Prostate gland (tissue), 2 donors: ENCODE data around the gene PTPRD. TPM values are rescaled to one million over a fixed set of nuclear protein-coding genes. Genes with fewer than 3 reads are reported as not detected.

ENCODE experiments used
- DNase-seq: peaks from one replicate; pipeline ENCODE4 v3.0.0-alpha.2; 2019; ENCODE audit warnings: low spot score
- H3K27ac ChIP-seq, 2 donors: fragments of 200-600 bp; sonication (generic); 2 replicates each; pipeline ENCODE4 v1.5.1; 2017 to 2019
- H3K27me3 ChIP-seq: fragments of 200-600 bp; sonication (generic); replicated peaks from 2 replicates; pipeline ENCODE4 v1.5.1; 2019; ENCODE audit not compliant: insufficient read depth
- H3K36me3 ChIP-seq, 2 donors: fragments of 200-600 bp; sonication (generic); 1 replicate in 1 of 2; 2 replicates in 1 of 2; pipeline versions ENCODE4 v1.5.1 to v1.8.1; 2017 to 2019
- H3K4me1 ChIP-seq: fragments of 200-600 bp; sonication (generic); replicated peaks from 2 replicates; pipeline ENCODE4 v1.5.1; 2019
- H3K4me3 ChIP-seq, 2 donors: fragments of 200-600 bp; sonication (generic); 2 replicates each; pipeline ENCODE4 v1.5.1; 2017 to 2019
- H3K9me3 ChIP-seq: fragments of 200-600 bp; sonication (generic); 2 replicates; pipeline ENCODE4 v1.5.1; 2017
- POLR2A ChIP-seq: fragments of 450-650 bp; IDR thresholded peaks from one replicate; pipeline ENCODE4 v1.6.1; 2016; ENCODE audit warnings: antibody characterized with exemption, mild to moderate bottlenecking
- POLR2AphosphoS5 ChIP-seq: sonication (generic); formaldehyde crosslinking; IDR thresholded peaks from one replicate; pipeline ENCODE4 v1.6.1; 2017; ENCODE audit warnings: antibody characterized with exemption
- WGBS: methylation state at CpG from one replicate; pipeline ENCODE4 v1.1.5; 2018; 5-methylcytosine and 5-hydroxymethylcytosine counted together
- intact Hi-C: fragments of 100-400 bp; cut with DNase I; formaldehyde crosslinking; loops from one replicate; pipeline ENCODE4 v1.14.2; 2022
- total RNA-seq, 2 donors: library from RNA; depleted of rRNA; stranded (reverse); fragments of >200 nt; gene quantifications; one replicate each; pipeline ENCODE4 v1.1.0, GENCODE V29; 2016
- TF ChIP-seq, protein P1 (sequence below), 4 experiments: fragments of 200-600 bp in 2 of 4; fragments of 450-650 bp in 2 of 4; sonication (generic) in 2 of 4; IDR thresholded peaks; 1 replicate in 3 of 4; 2 replicates in 1 of 4; pipeline ENCODE4 v1.5.1; 2016 to 2019; ENCODE audit warnings: antibody characterized with exemption in 4 of 4, mild to moderate bottlenecking in 2 of 4, moderate library complexity in 2 of 4

Gene PTPRD
- total RNA-seq, 2 donors from 2014 or later: 5.8 to 23.1 TPM

DNA sequence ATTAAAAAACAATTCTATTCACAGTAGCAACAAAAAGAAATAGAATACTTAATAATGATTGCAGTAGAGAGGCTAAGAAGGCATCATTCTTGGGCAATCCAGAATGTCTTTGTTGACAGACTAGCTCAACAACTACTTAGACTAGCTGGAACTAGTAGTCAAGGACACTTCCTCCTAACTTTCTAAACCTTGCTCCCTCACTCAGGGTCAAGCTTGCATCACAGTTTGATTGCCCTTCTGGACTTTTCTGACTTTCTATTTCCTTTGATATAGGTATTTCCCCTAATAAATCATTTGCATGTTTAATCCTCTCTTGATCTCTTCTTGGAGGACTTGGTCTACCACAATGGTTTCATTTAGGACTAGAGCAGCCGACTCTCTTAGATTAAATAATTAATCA lies 1107.9 kb downstream of the PTPRD start:
- Histone ChIP-seq H3K4me3 (no peak overlapping the region), H3K9me3 (no peaks in the 10 kb centered on the region), H3K27me3 (no peaks in the 10 kb centered on the region), H3K36me3 (no peaks in the 10 kb centered on the region), H3K27ac (no peak overlapping the region), H3K4me1 (no peaks in the 10 kb centered on the region)
- 91% methylated on average over 1 of the region's 1 CpG for WGBS
- TF ChIP-seq POLR2AphosphoS5 (no peak), POLR2A (no peak)
- TF ChIP-seq, protein P1, sequence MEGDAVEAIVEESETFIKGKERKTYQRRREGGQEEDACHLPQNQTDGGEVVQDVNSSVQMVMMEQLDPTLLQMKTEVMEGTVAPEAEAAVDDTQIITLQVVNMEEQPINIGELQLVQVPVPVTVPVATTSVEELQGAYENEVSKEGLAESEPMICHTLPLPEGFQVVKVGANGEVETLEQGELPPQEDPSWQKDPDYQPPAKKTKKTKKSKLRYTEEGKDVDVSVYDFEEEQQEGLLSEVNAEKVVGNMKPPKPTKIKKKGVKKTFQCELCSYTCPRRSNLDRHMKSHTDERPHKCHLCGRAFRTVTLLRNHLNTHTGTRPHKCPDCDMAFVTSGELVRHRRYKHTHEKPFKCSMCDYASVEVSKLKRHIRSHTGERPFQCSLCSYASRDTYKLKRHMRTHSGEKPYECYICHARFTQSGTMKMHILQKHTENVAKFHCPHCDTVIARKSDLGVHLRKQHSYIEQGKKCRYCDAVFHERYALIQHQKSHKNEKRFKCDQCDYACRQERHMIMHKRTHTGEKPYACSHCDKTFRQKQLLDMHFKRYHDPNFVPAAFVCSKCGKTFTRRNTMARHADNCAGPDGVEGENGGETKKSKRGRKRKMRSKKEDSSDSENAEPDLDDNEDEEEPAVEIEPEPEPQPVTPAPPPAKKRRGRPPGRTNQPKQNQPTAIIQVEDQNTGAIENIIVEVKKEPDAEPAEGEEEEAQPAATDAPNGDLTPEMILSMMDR (IDR thresholded peaks at IDR 0.05): no peak
- intact Hi-C loops: no loop called here
- no peak for DNase-seq

DNA sequence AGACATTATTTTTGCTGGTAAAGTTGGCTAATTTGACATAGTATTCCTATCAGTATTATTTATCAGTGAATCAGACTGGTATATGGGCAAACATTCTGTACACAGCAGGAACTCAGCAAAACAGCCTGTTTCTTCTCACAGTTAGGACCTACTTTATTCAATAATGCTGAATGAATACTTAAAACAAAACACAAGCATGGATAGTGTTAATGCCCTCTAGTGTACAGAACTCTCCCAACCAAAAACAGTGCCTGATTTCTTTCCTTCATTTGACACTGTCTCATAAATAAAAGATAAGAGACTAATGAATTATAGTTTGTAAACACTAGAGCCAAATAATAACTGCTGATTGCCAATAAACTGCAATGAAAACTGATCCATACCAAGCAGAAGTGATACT lies 1113.3 kb downstream of the PTPRD start:
- DNase-seq: no peak
- Histone ChIP-seq H3K27ac (no peak overlapping the region), H3K27me3 (no peaks in the 10 kb centered on the region), H3K4me1 (no peaks in the 10 kb centered on the region), H3K36me3 (no peaks in the 10 kb centered on the region), H3K4me3 (no peak overlapping the region), H3K9me3 (no peaks in the 10 kb centered on the region)
- intact Hi-C loops: no loop called here
- TF ChIP-seq, protein P1 (IDR thresholded peaks at IDR 0.05): no peak
- TF ChIP-seq POLR2AphosphoS5 (no peak), POLR2A (no peak)

DNA sequence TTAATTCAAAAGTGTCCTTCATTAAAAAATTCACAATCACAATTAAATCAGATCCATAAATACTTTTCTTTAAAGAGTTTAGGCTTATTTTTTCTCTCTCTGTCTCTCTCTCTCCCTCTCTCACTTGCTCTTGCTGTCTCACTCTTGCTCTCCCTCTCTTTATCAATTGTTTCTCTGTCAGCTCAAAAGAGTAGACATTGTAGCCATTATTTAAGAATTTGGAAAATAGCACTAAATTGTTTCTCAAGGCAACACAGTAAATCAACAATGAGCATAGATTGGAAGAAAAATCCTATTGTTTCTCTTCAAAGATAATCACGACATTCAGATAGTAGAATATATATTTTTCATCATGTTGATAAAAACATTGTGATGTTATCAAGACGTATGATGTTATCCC lies 1114.0 kb downstream of the PTPRD start:
- no peaks in the 10 kb centered on the region for H3K4me1 ChIP-seq
- H3K4me3 ChIP-seq: no peak overlapping the region
- H3K36me3 ChIP-seq: no peaks in the 10 kb centered on the region
- 65% methylated on average over 2 of the region's 2 CpGs for WGBS
- H3K9me3 ChIP-seq: no peaks in the 10 kb centered on the region
- no peak overlapping the region for H3K27ac ChIP-seq
- intact Hi-C loops: no loop called here
- no peak for DNase-seq
- TF ChIP-seq, protein P1 (IDR thresholded peaks at IDR 0.05): no peak
- no peak for TF ChIP-seq POLR2AphosphoS5
- no peak for TF ChIP-seq POLR2A
- no peaks in the 10 kb centered on the region for H3K27me3 ChIP-seq

DNA sequence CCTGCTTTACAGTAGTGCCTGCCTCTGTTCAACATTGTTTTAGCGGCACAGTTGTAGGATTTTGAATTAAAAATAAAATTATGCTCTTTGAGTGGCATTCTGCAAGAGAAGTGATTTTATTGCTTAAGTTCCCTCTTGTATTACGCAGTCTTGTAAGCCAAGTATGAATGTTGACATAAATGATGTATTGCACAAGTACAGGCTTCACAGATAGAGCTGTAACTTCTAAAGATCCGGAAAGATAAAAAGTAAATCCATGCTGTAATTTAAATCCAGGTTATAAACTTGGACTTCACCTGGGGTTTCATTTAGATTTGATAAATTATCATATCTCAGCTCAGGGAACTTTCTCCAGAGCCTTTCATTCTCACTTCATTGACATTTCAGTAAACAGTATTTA lies 1114.7 kb downstream of the PTPRD start:
- WGBS: 36% methylated on average over 3 of the region's 3 CpGs
- no peaks in the 10 kb centered on the region for H3K27me3 ChIP-seq
- TF ChIP-seq, protein P1 (IDR thresholded peaks at IDR 0.05): no peak
- no peak for TF ChIP-seq POLR2A
- TF ChIP-seq POLR2AphosphoS5: no peak
- no peaks in the 10 kb centered on the region for H3K4me1 ChIP-seq
- H3K27ac ChIP-seq: no peak overlapping the region
- no peaks in the 10 kb centered on the region for H3K36me3 ChIP-seq
- intact Hi-C loops: no loop called here
- no peaks in the 10 kb centered on the region for H3K9me3 ChIP-seq
- no peak overlapping the region for H3K4me3 ChIP-seq
- no peak for DNase-seq

DNA sequence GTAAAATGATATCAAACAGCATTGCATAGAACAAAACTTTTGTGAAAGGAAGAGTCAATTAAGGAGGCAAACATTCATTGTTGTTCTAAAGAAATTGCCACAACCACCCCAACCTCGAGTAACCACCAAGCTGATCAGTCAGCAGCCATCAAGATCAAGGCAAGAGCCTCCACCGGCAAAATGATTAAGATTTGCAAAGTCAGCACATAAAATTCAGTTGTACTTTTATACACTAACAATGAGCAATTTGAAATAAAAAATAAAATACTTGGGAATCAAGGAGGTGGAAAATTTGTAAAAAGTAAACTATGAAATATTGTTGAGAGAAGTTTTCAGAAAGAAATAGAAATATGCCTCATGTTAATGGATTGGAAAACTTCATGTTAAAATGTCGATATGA lies 1118.5 kb downstream of the PTPRD start:
- Histone ChIP-seq H3K27ac (no peak overlapping the region), H3K4me1 (no peaks in the 10 kb centered on the region), H3K27me3 (no peaks in the 10 kb centered on the region), H3K4me3 (no peak overlapping the region), H3K36me3 (no peaks in the 10 kb centered on the region), H3K9me3 (no peaks in the 10 kb centered on the region)
- intact Hi-C loops: no loop called here
- TF ChIP-seq POLR2AphosphoS5 (no peak), POLR2A (no peak)
- TF ChIP-seq, protein P1 (IDR thresholded peaks at IDR 0.05): no peak
- WGBS: 90% methylated on average over 3 of the region's 3 CpGs
- DNase-seq: no peak
